ES-I3 (cell line): ENCODE results near the gene CAPN11.
"Not testable (repeated sequence)": the region's sequence is repeated elsewhere in the genome, so short reads cannot be mapped to it uniquely, and the experiment has no call there.

Source experiments
- H3K36me3 ChIP-seq: 2 replicates; pipeline ENCODE4 v1.6.1; 2013; ENCODE audit warnings: mild to moderate bottlenecking, low read length, control low read depth, moderate library complexity; ENCODE audit not compliant: insufficient read depth
- H3K4me1 ChIP-seq: 2 replicates; pipeline ENCODE4 v1.6.1; 2013; ENCODE audit warnings: mild to moderate bottlenecking, control low read depth, low read length; ENCODE audit not compliant: insufficient read depth
- H3K9ac ChIP-seq: 2 replicates; pipeline ENCODE4 v1.6.1; 2013; ENCODE audit warnings: low read depth, mild to moderate bottlenecking, low read length, moderate library complexity
- H3K9me3 ChIP-seq: 2 replicates; pipeline ENCODE4 v1.6.1; 2013; ENCODE audit warnings: mild to moderate bottlenecking, low read length, moderate library complexity; ENCODE audit not compliant: control insufficient read depth, insufficient read depth

CAPN11 gene

DNA sequence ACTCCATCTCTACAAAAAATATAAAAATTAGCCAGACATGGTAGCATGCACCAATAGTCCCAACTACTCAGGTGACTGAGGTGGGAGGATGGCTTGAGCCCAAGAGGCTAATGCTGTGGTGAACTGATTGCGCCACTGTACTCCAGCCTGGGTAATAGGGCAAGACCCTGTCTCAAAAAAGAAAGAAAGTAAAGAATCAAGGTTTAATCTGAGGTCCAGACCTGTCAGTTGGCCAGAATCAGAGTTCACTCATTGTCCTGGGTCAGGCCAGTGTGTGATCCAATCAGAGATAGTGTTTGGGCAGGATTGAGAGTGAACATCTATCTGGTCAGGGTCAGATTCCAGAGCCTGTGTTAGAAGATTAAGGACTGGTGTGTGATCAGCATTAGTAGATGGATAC is 15.8 kb upstream of the CAPN11 start:
- Histone ChIP-seq H3K4me1 (no peaks in the 10 kb centered on the region), H3K36me3 (peaks cover 9% of the 10 kb centered on the region; the same call in 1 of the 2 replicates), H3K9me3 (no peaks in the 10 kb centered on the region), H3K9ac (no peak overlapping the region)

DNA sequence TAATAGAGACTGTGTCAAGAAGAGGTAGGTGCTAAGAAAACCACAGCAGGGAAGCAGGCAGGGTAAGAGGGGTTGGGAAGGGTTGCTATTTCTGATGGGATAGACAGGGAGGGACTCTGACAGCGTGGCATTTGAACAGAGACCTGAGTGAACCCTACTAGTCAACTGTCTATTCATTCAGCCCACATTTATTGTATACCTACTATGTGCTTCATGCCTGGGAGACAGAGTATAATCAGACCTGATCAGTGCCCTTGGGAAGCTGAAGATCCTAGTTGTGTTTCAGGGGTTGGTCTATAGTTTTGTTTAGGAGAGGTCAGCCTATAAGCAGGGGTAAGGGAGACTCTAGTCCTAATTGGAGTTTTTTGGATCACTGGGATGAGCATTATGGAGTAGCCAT is 14.9 kb upstream of the CAPN11 start:
- Histone ChIP-seq H3K36me3 (peaks cover 9% of the 10 kb centered on the region; the same call in 1 of the 2 replicates), H3K9me3 (no peaks in the 10 kb centered on the region), H3K4me1 (no peaks in the 10 kb centered on the region), H3K9ac (no peak overlapping the region)

DNA sequence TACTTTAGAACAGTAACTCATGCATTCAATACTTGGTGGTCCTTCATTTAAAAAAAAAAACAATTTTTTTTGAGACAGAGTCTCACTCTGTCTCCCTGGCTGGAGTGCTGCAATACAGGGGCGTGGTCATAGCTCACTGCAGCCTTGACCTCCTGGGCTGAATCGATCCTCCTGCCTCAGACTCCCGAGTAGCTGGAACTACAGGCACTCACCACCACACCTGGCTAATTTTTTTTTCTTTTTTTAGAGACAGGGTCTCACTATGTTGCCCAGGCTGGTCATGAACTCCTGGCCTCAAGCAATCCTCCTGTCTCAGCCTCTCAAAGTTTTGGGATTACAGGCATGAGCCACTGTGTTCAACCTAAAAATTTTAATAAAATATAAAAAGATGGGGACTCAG is 14.1 kb upstream of the CAPN11 start:
- H3K4me1 ChIP-seq, H3K36me3 ChIP-seq: not testable (repeated sequence)

DNA sequence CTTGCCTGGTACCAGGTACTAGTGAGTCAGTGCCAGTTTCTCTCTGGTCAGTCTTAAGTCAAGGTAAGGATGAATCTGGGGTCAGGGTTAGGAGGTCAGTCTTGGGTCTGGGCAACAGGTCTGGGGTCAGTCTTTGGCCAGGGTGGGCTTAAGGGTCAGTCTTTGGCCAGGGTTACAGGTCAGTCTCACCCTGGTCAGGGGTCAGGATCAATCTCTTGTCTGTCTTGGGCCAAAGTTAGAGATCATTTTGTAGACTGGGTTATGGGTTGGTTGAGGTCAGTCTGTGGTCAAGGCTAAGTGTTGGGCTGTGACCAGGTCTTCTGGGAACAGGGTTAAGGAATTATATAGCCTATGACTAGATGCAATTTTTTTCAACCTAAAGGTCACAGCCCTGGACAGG is 12.8 kb upstream of the CAPN11 start:
- H3K9ac ChIP-seq, result no peak overlapping the region
- H3K4me1 ChIP-seq, result no peaks in the 10 kb centered on the region
- no peaks in the 10 kb centered on the region for H3K9me3 ChIP-seq
- H3K36me3 ChIP-seq, result peaks cover 6% of the 10 kb centered on the region

More for the DNA sequence above, 14.1 kb upstream of the CAPN11 start:
- not testable (repeated sequence) for H3K9ac ChIP-seq, H3K9me3 ChIP-seq

DNA sequence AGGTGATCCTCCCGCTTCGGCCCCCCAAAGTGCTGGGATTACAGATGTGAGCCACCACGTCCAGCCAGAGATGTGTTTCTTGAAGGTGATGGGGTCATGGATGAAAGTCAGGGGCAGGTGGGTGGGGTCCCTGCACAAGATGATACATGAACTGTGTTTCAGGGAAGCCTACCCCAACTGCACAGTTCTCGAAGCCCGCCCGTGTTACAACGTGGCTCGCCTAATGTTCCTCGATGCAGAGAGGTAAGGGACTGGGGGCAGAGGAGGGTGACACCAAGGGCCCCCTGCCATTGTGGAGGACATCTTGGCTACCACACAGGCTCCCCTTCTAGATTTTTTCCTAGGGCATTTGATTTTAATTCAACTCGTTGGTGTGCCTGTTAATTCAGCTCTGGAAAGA is 11.9 kb upstream of the CAPN11 start:
- Histone ChIP-seq H3K4me1 (no peaks in the 10 kb centered on the region), H3K9ac (no peak overlapping the region), H3K9me3 (no peaks in the 10 kb centered on the region), H3K36me3 (peaks cover 6% of the 10 kb centered on the region)

DNA sequence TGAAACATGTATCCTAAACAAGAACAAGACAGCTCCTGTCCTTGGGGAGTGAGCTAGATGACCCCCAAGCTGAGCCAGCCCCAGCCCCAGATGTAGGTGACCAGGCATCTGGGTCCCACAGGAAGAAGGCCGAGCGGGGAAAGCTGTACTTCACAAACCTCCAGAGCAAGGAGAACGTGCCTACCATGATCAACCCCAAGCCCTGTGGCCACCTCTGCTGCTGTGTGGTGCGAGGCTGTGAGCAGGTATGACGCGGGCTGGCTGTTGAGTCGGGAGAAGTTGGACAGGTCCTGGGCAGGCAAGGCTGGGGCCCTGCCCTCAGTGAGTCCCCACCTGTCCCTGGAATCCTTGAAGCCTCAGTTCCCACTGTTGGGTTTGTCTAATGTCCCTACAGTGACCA is 11.4 kb upstream of the CAPN11 start:
- no peak overlapping the region for H3K9ac ChIP-seq
- no peaks in the 10 kb centered on the region for H3K4me1 ChIP-seq
- peaks cover 6% of the 10 kb centered on the region for H3K36me3 ChIP-seq
- H3K9me3 ChIP-seq, result no peaks in the 10 kb centered on the region

DNA sequence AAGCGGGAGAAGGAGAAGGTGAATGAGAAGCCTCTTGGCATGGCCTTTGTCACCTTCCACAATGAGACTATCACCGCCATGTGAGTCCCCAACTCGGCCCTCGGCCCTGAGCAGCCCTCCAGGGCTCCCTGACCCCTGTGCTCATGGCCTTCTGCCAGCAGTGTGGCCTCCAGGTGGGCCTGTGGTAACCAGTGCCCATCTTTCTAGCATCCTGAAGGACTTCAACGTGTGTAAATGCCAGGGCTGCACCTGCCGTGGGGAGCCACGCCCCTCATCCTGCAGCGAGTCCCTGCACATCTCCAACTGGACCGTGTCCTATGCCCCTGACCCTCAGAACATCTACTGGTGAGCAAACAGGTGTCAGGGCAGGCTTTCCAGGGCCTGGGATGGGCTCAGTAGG is 10.3 kb upstream of the CAPN11 start:
- Histone ChIP-seq H3K9me3 (no peaks in the 10 kb centered on the region), H3K36me3 (no peaks in the 10 kb centered on the region; the same call in none of the 2 replicates), H3K9ac (no peak overlapping the region), H3K4me1 (no peaks in the 10 kb centered on the region)

DNA sequence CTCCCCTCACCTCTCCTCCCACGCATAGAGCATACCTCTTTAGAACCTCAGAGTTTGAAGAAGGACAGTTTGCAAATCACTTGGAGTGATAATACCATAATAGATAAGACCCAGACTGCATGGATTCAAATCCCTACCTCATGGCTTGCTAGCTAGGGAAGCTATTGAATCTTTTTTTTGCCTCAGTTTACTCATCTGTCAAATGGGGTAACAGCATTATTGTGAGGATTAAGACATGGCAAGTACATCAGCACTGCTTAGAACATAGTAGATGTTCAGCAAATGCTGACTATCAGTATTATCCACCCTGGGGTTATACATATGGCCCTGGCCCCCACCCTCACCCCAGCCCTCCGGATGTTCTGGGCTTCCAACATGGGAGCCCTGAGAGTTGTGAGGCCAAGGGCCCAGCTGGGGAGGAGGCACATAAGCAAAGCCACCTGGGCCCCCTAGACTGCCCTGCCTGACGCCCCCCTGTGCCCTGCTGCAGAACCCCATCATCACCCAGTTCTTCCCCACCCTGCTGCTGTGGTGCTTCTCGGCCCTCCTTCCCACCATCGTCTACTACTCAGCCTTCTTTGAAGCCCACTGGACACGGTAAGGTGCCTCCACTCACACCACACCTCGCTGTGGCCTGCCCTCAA is 9.1 kb upstream of the CAPN11 start:
- H3K4me1 ChIP-seq, result no peaks in the 10 kb centered on the region; the same call in 1 of the 2 replicates
- no peaks in the 10 kb centered on the region; the same call in none of the 2 replicates for H3K36me3 ChIP-seq
- no peak overlapping the region for H3K9ac ChIP-seq
- H3K9me3 ChIP-seq, result no peaks in the 10 kb centered on the region

DNA sequence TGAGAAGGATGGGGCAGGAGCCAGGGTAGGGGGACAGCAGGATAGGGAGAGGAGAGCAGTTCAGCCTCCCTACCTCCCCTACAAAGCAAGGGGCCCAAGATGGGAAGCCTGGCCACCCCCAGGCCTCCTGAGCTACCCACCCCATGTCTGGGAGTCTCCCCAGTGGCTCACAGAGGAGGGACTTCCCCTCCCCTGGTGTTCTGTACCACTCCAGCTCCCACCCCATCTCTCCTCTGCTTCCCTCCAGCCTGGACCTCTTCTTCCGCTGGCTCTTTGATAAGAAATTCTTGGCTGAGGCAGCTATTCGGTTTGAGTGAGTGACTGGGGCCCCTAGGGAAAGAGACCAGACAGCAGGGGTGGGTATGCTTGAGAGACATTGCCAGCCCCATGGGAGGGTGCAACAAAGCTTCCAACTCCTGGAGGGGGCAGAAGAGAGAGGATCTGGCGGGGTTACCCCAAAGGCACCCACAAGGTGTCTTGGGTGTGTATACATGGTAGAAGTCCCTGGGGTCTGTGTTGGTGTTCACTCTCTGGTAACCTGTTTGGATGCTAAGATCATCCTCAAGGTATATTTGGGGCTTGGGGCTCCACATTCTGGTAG is 8.2 kb upstream of the CAPN11 start:
- no peak overlapping the region for H3K9ac ChIP-seq
- no peaks in the 10 kb centered on the region; the same call in 1 of the 2 replicates for H3K4me1 ChIP-seq
- H3K36me3 ChIP-seq, result no peaks in the 10 kb centered on the region; the same call in none of the 2 replicates
- no peaks in the 10 kb centered on the region for H3K9me3 ChIP-seq

DNA sequence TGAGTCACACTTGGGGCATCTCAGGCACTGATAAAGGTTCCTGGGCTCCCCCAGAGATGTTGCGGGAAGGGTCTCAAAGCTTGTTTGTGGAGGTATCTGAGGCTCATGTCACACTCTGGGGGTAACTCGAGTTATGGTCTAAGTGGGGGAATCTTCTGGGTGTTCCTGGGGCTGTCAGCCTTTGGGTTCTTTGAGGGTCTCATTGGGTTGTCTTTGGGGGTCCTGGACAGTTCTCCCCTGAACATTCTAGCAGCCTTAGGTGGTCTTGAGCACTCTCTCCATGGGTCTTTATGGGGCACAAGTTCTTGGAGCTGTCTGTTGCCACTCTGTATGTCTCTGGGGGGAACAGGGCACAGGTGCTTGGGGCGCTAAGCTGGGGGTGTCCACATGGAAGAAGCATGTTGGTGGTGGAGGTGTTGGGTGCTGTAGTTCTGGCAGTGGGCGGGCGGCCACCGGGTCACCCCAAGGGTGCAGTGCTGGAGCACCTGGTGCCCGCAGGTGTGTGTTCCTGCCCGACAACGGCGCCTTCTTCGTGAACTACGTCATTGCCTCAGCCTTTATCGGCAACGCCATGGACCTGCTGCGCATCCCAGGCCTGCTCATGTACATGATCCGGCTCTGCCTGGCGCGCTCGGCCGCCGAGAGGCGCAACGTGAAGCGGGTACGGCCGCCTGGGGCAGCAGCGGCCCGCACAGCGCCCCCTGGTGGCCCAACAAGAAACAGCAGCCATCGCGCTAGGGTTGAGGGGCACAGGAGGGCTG is 7.1 kb upstream of the CAPN11 start:
- Histone ChIP-seq H3K4me1 (peaks cover 4% of the 10 kb centered on the region; the same call in 1 of the 2 replicates), H3K9me3 (no peaks in the 10 kb centered on the region), H3K36me3 (no peaks in the 10 kb centered on the region; the same call in none of the 2 replicates), H3K9ac (no peak overlapping the region)

DNA sequence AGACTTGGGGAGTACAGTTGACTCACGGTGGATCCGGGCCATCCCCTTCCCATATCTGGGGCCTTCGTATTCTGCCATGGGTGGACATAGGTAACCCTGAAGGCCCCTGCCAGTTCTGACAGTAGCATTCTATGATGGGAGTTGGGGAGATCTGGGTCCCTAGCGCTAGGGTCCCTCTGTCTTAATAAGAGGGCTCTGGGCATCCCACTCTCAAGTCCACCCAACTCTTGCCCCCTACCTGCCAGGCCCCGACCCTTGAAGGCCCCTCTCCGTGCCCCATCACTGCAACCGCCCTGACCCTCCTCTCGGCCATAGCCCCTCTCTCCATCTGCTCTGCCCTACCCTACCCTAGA is 6.5 kb upstream of the CAPN11 start:
- H3K4me1 ChIP-seq, result peaks cover 10% of the 10 kb centered on the region; the same call in 1 of the 2 replicates
- H3K9me3 ChIP-seq, result no peaks in the 10 kb centered on the region
- H3K9ac ChIP-seq, result no peak overlapping the region
- H3K36me3 ChIP-seq, result no peaks in the 10 kb centered on the region; the same call in none of the 2 replicates

DNA sequence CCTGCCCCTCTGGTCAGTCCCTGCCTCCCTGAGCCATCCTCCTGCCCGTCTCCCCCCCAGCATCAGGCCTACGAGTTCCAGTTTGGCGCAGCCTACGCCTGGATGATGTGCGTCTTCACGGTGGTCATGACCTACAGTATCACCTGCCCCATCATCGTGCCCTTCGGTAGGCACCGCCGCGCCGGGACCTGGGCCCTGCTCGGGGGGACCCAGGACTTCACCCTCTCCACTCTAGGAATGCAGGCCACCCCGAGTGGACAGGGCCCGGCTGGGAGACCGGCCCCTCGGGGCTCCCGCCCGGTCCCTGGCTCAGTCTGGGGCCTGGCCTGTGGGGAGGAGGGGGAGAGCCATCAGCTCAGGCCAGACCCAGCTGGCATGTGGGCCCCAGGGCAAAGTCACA is 6.1 kb upstream of the CAPN11 start:
- Histone ChIP-seq H3K36me3 (no peaks in the 10 kb centered on the region; the same call in none of the 2 replicates), H3K9ac (no peak overlapping the region), H3K4me1 (peaks cover 11% of the 10 kb centered on the region; the same call in 1 of the 2 replicates), H3K9me3 (no peaks in the 10 kb centered on the region)

DNA sequence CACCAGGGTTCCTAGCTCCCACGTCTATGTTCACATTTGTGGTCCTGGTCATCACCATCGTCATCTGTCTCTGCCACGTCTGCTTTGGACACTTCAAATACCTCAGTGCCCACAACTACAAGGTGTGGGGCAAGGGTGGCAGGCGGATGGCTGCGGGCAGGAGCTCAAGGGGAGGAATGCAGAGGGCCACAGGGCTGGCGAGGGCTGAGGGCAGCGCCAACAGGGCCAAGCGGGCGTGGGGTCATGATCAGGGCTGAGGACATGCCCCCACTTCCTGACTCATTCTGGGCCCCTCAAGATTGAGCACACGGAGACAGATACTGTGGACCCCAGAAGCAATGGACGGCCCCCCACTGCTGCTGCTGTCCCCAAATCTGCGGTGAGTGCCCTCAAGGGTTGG is 4.6 kb upstream of the CAPN11 start:
- Histone ChIP-seq H3K9me3 (no peaks in the 10 kb centered on the region), H3K36me3 (no peaks in the 10 kb centered on the region; the same call in none of the 2 replicates), H3K9ac (no peak overlapping the region), H3K4me1 (peaks cover 11% of the 10 kb centered on the region; the same call in 1 of the 2 replicates)

DNA sequence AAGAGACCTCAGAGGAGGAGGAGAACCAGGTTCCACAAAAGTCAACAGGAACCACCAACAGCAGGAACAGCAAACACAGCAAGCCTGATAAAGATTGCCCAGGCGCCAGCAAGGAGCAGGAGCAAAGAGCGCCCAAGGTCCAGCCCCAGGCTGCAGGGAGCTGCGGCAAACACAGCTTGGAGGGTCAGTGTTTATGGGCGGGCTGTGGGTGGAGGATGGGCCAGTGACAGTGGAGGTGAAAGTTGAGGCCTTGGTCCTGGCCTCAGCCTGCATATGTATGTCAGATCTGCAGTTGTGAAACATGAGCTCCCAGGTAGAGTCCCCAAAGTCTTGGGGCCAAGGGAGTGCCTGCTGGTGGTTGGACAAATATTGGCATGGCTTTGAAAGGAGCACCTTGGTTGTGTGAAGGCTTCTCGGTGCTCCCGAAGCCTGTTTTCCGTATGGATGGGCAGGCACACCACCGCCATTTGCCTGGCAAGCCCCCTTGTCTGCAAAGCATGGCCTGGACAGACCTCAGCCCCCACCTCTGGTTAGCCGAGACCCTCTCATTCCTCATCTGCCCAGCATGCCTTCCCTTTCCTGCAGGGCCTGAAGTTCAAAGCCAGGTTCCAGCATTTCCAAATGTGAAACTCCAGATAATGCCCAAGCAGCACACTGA is 2.0 kb upstream of the CAPN11 start:
- Histone ChIP-seq H3K36me3 (no peaks in the 10 kb centered on the region), H3K4me1 (peaks cover 11% of the 10 kb centered on the region; the same call in 1 of the 2 replicates), H3K9ac (no peak overlapping the region), H3K9me3 (no peaks in the 10 kb centered on the region)
